Measurements from ENCODE around the gene TNNC2.

TNNC2 gene

DNA sequence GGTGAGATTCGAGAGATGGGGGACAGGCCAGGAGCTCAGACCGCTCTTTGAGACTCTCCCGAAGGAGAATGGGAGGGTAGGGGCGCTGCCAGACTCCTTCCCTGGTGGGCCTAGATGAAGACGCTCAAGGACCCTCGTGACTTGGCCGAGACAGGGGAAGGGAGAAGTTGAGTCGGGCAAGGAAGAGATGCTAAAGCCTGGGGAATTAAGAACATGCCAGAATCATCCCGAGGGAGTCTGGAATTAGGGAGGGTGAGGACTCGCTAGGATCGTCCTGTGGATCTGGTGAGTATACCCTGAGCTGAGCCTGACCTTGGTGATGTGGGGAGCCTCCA lies 14.1 kb downstream of the TNNC2 start:
- H3K4me1 ChIP-seq (ENCODE audit: insufficient read depth, low read length, severe bottlenecking): peaks cover 11% of the 10 kb centered on the region
- H3K9me3 ChIP-seq (ENCODE audit: low read length): peaks cover 6% of the 10 kb centered on the region
- peaks cover 8% of the 10 kb centered on the region; the same call in 1 of the 2 replicates for H3F3A ChIP-seq (ENCODE audit: insufficient read depth, low read length)
- TF ChIP-seq, protein P1, sequence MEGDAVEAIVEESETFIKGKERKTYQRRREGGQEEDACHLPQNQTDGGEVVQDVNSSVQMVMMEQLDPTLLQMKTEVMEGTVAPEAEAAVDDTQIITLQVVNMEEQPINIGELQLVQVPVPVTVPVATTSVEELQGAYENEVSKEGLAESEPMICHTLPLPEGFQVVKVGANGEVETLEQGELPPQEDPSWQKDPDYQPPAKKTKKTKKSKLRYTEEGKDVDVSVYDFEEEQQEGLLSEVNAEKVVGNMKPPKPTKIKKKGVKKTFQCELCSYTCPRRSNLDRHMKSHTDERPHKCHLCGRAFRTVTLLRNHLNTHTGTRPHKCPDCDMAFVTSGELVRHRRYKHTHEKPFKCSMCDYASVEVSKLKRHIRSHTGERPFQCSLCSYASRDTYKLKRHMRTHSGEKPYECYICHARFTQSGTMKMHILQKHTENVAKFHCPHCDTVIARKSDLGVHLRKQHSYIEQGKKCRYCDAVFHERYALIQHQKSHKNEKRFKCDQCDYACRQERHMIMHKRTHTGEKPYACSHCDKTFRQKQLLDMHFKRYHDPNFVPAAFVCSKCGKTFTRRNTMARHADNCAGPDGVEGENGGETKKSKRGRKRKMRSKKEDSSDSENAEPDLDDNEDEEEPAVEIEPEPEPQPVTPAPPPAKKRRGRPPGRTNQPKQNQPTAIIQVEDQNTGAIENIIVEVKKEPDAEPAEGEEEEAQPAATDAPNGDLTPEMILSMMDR (IDR thresholded peaks at IDR 0.05; ENCODE audit: low read length): no peak
- no peak for TF ChIP-seq EZH2 (IDR thresholded peaks at IDR 0.05; ENCODE audit: borderline replicate concordance, low read length)
- peak overlapping the region; percentile 73 for H3K27ac ChIP-seq (ENCODE audit: low read depth, low read length, poor library complexity, severe bottlenecking)
- H3K9ac ChIP-seq (ENCODE audit: low read length): peak overlapping the region; percentile 97
- no peaks in the 10 kb centered on the region for H3K9me2 ChIP-seq (ENCODE audit: low read depth, low read length)
- no peaks in the 10 kb centered on the region for H3K27me3 ChIP-seq (ENCODE audit: insufficient read depth, low read length)
- peaks cover 10% of the 10 kb centered on the region; the same call in 1 of the 2 replicates for H3K79me2 ChIP-seq (ENCODE audit: insufficient read depth, low read length)
- H3K36me3 ChIP-seq (ENCODE audit: insufficient read depth, low read length): peaks cover 86% of the 10 kb centered on the region
- H3K4me3 ChIP-seq (ENCODE audit: low read depth, low read length, poor library complexity, severe bottlenecking): peak overlapping the region; percentile 96
- peak overlapping the region; percentile 81 for H3K4me2 ChIP-seq (ENCODE audit: low read length)
- no peaks in the 10 kb centered on the region for H4K20me1 ChIP-seq (ENCODE audit: insufficient read depth, low read length)
- no peak overlapping the region for H2AFZ ChIP-seq (ENCODE audit: low read length)

DNA sequence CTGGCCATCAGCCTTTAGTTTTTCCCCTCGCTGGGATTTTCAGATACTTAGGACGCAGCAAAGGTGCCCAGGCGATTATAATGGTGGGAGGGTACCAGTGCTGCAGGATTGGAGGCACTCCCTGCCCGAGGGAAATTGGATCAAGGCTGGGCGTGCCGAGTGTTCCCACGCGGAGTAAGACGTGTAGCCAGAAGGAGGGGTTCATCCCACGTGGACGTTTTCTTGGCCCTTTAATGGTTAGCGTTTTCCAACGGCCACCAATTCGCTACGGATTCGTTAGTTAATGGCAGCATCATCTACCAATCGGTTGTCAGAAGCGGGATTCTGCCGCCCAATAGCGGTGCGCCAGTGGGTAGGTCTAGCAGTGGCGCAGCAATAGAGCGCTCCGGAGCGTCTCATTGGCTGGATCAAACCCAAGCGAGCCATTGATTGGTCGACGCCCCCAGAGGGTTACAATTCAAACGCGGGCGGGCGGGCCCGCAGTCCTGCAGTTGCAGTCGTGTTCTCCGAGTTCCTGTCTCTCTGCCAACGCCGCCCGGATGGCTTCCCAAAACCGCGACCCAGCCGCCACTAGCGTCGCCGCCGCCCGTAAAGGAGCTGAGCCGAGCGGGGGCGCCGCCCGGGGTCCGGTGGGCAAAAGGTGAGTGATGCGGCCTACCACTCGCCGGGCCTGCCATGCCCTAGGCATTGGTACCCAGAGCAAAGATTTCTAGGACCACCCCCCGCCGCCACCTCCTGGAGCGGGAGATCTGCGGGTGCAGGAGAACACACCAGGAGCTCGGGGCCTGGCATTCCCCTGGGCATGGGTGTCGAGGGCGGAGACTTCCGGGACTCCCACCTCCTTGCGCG lies 14.7 kb downstream of the TNNC2 start, which contains the start of gene UBE2C:
TSS of gene UBE2C (plus strand) at position 488 of the 849 bp plus-strand sequence. CDS start at position 540, 52 bp downstream.
- H3K27ac ChIP-seq (ENCODE audit: low read depth, low read length, poor library complexity, severe bottlenecking): peak within 1 kb of the TSS; percentile 82
- peaks cover 10% of the 10 kb centered on the region; the same call in 1 of the 2 replicates for H3K79me2 ChIP-seq (ENCODE audit: insufficient read depth, low read length)
- peaks cover 6% of the 10 kb centered on the region for H3K9me3 ChIP-seq (ENCODE audit: low read length)
- peak within 1 kb of the TSS; percentile 81 for H3K4me2 ChIP-seq (ENCODE audit: low read length)
- no peaks in the 10 kb centered on the region for H3K27me3 ChIP-seq (ENCODE audit: insufficient read depth, low read length)
- H3K4me1 ChIP-seq (ENCODE audit: insufficient read depth, low read length, severe bottlenecking): peaks cover 11% of the 10 kb centered on the region
- no peaks in the 10 kb centered on the region for H3K9me2 ChIP-seq (ENCODE audit: low read depth, low read length)
- peak within 1 kb of the TSS; percentile 96 for H3K4me3 ChIP-seq (ENCODE audit: low read depth, low read length, poor library complexity, severe bottlenecking)
- H3K9ac ChIP-seq (ENCODE audit: low read length): peak within 1 kb of the TSS; percentile 97
- peaks cover 81% of the 10 kb centered on the region for H3K36me3 ChIP-seq (ENCODE audit: insufficient read depth, low read length)
- no peak within 1 kb of the TSS for H2AFZ ChIP-seq (ENCODE audit: low read length)
- TF ChIP-seq, protein P1 (IDR thresholded peaks at IDR 0.05; ENCODE audit: low read length): no peak
- TF ChIP-seq EZH2 (IDR thresholded peaks at IDR 0.05; ENCODE audit: borderline replicate concordance, low read length): no peak
- H3F3A ChIP-seq (ENCODE audit: insufficient read depth, low read length): peaks cover 4% of the 10 kb centered on the region; the same call in 1 of the 2 replicates
- no peaks in the 10 kb centered on the region for H4K20me1 ChIP-seq (ENCODE audit: insufficient read depth, low read length)

DNA sequence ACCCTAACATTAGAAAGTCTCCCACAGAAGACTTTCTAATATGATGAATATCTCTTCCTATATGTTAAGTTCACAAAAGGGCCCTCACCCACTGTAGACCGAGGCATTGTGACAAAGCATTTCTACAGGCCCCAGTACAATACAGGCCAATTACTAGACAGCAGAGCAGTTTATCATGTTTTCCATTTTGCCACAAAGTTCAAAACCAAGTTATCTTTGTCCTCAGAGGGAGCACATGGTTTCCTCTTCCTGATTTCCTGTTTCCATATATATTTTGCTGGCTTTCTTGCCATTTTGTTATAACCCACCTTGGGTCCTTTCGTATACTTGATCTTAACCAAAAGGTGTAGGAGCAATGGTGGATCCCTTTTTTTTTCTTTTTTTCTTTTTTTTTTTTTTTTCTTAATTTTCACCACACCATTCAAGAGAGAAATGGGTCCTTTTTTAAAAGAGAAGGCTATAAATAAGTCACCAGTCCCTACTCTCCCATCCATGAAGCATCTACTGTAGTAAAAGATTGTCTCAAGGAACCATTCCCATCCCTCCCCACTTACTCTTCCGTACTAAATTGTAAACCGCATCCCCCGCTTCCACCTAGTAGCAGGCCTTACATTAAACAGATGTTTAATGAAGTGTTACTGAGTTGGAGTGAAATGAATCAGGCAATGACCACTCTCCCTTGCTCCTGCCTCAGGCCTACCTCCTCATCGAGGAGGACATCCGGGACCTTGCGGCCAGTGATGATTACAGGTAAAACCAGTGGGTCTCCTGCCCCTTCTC lies 16.7 kb downstream of the TNNC2 start:
- TF ChIP-seq, protein P1 (IDR thresholded peaks at IDR 0.05; ENCODE audit: low read length): no peak
- no peak for TF ChIP-seq EZH2 (IDR thresholded peaks at IDR 0.05; ENCODE audit: borderline replicate concordance, low read length)
- Histone ChIP-seq H3K9ac (ENCODE audit: low read length) (no peak overlapping the region), H3K36me3 (ENCODE audit: insufficient read depth, low read length) (peaks cover 77% of the 10 kb centered on the region), H3K9me3 (ENCODE audit: low read length) (peaks cover 6% of the 10 kb centered on the region), H3K4me3 (ENCODE audit: low read depth, low read length, poor library complexity, severe bottlenecking) (no peak overlapping the region), H3K27me3 (ENCODE audit: insufficient read depth, low read length) (no peaks in the 10 kb centered on the region), H4K20me1 (ENCODE audit: insufficient read depth, low read length) (no peaks in the 10 kb centered on the region), H3F3A (ENCODE audit: insufficient read depth, low read length) (peaks cover 4% of the 10 kb centered on the region; the same call in 1 of the 2 replicates), H3K79me2 (ENCODE audit: insufficient read depth, low read length) (peaks cover 10% of the 10 kb centered on the region; the same call in 1 of the 2 replicates), H3K9me2 (ENCODE audit: low read depth, low read length) (no peaks in the 10 kb centered on the region), H3K4me1 (ENCODE audit: insufficient read depth, low read length, severe bottlenecking) (peaks cover 11% of the 10 kb centered on the region), H2AFZ (ENCODE audit: low read length) (no peak overlapping the region), H3K27ac (ENCODE audit: low read depth, low read length, poor library complexity, severe bottlenecking) (no peak overlapping the region), H3K4me2 (ENCODE audit: low read length) (no peak overlapping the region)
